GM20000 (cell line): ENCODE measurements around the gene LTBP4.

ENCODE experiments used
- DNase-seq: peaks from one replicate; pipeline ENCODE4 v3.0.0; 2012; ENCODE audit warnings: low spot score
- TF ChIP-seq, protein P1 (sequence below): IDR thresholded peaks from 2 replicates; pipeline ENCODE4 v1.5.1; 2012; ENCODE audit warnings: mild to moderate bottlenecking, control low read depth; ENCODE audit errors: extremely low read depth, missing control alignments

Gene LTBP4, protein sequence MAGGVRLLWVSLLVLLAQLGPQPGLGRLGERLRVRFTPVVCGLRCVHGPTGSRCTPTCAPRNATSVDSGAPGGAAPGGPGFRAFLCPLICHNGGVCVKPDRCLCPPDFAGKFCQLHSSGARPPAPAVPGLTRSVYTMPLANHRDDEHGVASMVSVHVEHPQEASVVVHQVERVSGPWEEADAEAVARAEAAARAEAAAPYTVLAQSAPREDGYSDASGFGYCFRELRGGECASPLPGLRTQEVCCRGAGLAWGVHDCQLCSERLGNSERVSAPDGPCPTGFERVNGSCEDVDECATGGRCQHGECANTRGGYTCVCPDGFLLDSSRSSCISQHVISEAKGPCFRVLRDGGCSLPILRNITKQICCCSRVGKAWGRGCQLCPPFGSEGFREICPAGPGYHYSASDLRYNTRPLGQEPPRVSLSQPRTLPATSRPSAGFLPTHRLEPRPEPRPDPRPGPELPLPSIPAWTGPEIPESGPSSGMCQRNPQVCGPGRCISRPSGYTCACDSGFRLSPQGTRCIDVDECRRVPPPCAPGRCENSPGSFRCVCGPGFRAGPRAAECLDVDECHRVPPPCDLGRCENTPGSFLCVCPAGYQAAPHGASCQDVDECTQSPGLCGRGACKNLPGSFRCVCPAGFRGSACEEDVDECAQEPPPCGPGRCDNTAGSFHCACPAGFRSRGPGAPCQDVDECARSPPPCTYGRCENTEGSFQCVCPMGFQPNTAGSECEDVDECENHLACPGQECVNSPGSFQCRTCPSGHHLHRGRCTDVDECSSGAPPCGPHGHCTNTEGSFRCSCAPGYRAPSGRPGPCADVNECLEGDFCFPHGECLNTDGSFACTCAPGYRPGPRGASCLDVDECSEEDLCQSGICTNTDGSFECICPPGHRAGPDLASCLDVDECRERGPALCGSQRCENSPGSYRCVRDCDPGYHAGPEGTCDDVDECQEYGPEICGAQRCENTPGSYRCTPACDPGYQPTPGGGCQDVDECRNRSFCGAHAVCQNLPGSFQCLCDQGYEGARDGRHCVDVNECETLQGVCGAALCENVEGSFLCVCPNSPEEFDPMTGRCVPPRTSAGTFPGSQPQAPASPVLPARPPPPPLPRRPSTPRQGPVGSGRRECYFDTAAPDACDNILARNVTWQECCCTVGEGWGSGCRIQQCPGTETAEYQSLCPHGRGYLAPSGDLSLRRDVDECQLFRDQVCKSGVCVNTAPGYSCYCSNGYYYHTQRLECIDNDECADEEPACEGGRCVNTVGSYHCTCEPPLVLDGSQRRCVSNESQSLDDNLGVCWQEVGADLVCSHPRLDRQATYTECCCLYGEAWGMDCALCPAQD (N-terminal part only)

DNA sequence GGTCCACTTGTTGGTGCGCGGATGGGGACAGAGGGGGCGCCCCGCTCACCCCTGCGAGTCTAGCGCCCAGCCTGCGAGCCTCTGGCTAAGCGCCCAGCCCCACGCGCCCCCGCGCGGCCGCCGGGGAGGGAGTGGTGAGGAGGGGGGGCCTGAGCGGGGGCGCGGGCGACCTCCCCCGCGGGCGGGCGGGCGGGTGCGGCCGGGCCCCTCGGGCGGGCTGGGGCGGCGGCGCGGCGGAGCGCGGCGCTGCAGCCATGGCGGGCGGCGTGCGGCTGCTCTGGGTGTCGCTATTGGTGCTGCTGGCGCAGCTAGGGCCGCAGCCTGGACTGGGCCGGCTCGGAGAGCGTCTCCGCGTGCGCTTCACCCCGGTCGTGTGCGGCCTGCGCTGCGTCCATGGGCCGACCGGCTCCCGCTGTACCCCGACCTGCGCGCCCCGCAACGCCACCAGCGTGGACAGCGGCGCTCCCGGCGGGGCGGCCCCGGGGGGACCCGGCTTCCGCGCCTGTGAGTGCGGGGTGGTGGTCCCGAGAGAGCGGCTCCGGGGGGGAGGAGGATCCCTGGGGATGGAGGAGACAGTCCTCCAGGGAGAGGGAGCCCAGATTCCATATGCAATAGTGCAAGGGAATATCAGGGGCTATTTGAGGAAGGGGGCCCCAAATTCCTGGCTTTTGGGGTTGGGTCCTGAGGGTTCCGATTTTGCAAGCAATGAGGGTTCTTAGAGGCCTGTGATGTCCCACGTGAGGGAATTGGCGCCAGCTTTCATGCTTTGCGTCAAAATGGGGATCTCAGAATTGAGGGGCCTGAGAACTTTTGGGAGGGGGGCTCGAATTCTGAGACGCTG is at the start of gene LTBP4:
TSS of gene LTBP4 (plus strand) at position 236 of the 841 bp plus-strand sequence. CDS start at position 255, 19 bp downstream.
- DNase-seq = no peak
- TF ChIP-seq, protein P1, sequence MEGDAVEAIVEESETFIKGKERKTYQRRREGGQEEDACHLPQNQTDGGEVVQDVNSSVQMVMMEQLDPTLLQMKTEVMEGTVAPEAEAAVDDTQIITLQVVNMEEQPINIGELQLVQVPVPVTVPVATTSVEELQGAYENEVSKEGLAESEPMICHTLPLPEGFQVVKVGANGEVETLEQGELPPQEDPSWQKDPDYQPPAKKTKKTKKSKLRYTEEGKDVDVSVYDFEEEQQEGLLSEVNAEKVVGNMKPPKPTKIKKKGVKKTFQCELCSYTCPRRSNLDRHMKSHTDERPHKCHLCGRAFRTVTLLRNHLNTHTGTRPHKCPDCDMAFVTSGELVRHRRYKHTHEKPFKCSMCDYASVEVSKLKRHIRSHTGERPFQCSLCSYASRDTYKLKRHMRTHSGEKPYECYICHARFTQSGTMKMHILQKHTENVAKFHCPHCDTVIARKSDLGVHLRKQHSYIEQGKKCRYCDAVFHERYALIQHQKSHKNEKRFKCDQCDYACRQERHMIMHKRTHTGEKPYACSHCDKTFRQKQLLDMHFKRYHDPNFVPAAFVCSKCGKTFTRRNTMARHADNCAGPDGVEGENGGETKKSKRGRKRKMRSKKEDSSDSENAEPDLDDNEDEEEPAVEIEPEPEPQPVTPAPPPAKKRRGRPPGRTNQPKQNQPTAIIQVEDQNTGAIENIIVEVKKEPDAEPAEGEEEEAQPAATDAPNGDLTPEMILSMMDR = no peak

DNA sequence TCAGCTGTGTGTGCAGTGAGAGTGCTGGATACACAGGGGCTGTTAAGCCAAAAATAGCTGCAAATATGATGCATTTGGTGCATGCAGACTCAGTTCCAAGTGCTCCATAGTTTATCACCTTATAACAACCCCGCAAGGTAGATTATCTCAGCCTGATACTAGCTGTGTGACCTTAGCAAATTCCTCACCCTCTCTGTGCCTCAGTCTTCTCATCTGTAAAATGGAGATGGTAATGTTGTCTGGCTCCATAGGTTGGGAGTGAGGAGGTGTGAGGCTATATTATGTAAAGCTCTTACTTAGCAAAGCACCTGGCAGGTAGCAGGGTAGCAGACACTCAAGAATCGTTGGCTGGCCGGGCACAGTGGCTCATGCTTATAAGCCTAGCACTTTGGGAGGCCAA is 48.3 kb upstream of the LTBP4 start:
- DNase-seq = no peak
- TF ChIP-seq, protein P1 = no peak

DNA sequence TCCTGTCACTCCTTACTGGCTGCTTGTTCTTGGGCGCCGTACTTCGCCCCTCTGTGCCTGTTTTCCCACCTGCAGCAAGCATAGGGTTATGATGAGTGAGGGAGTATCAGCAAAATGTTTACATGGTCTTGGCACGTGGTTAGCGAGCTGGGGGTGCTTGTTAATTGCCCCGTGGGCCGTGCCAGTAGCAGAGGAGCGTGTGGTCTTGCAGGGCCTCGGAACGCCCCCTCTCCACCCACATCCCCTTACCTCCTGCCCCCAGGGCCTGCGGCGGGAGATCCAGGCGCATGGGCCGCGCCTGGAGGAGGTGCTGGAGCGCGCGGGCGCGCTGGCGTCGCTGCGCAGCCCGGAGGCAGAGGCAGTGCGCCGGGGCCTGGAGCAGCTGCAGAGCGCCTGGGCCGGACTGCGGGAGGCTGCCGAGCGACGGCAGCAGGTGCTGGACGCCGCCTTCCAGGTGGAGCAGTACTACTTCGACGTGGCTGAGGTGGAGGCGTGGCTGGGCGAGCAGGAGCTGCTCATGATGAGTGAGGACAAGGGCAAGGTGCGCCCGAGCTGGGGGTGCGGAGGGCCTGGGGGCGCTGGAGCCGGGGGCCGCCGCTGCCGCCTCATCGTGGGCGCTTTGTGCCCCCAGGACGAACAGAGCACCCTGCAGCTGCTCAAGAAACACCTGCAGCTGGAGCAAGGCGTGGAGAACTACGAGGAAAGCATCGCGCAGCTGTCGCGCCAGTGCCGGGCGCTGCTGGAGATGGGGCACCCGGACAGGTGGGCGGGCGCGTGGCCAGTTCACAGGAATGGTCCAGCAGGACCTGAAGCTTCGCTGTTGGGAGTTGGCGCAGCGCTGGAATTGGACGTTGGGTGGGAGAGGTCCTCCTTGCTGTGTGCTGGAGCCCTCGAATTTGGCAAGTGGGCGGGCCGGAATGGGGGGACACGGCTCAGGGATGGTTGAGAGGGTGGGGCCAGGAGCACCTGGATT is 47.0 kb upstream of the LTBP4 start:
- DNase-seq = no peak

DNA sequence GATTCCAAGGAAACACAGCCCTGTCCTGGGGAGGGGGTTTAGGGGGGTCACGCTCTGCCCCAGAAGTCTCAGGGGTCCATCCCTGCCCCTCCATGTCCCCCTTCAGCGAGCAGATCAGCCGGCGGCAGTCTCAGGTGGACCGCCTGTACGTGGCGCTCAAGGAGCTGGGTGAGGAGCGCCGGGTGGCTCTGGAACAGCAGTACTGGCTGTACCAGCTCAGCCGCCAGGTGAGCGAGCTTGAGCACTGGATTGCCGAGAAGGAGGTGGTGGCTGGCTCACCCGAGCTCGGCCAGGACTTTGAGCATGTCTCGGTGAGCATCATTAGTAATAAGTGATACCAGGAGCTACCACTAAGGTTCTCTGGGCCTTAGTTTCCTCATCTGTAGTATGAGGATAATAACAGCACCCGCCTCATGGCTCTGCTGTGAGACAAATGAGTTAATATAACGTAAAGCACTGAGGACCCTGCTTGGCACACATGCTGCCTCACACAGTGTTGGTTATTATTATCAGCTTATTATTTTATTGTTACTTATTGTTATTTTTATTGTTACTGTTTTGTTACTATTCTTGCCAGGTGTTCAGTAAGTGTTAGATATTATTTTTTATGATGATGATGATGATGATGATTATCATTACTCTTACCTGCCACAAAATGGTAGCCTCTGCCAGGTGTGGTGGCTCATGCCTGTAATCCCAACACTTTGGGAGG is 45.0 kb upstream of the LTBP4 start:
- TF ChIP-seq, protein P1 = no peak
- DNase-seq = no peak

More for the DNA sequence above, 47.0 kb upstream of the LTBP4 start:
- TF ChIP-seq, protein P1 = no peak

DNA sequence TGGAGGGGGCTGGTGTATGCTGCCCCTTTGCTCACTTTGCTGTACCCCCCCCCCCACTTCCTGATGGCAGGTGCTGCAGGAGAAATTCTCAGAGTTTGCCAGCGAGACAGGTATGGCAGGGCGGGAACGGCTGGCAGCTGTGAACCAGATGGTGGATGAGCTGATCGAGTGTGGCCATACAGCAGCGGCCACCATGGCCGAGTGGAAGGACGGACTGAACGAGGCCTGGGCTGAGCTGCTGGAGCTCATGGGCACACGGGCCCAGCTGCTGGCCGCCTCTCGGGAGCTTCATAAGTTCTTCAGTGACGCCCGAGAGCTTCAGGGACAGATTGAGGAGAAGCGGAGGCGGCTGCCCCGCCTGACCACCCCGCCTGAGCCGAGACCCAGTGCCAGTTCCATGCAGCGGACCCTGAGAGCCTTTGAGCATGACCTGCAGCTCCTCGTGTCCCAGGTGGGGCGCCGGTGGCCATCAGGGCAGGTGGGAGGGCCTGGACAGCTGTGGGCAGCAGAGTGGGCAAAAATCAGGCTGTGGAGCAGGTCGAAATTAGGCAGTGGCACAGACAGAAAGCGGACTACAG is 44.1 kb upstream of the LTBP4 start:
- DNase-seq = no peak
- TF ChIP-seq, protein P1 = no peak
